Measurements from ENCODE around the gene CRLF2.
"Not testable (repeated sequence)": the region's sequence is repeated elsewhere in the genome, so short reads cannot be mapped to it uniquely, and the experiment has no call there.

CRLF2 gene

GRCh38 chrX:1213971-1214370 lies 1.5 kb upstream of the CRLF2 start:
- no peak for DNase-seq

GRCh38 chrX:1210844-1211243 lies 1.6 kb downstream of the CRLF2 start:
- DNase-seq: no peak

- DNase-seq: no peak
These were observed 4.9 kb downstream of the CRLF2 start for GRCh38 chrX:1207496-1208025.

- peak; percentile 74 for DNase-seq
These were observed 6.5 kb downstream of the CRLF2 start for GRCh38 chrX:1205681-1206611.

- DNase-seq: no peak
These were observed 10.2 kb downstream of the CRLF2 start for GRCh38 chrX:1202251-1202650.

GRCh38 chrX:1196436-1196835 lies 16.0 kb downstream of the CRLF2 start:
- DNase-seq: no peak

- DNase-seq: not testable (repeated sequence)
These were observed 20.3 kb downstream of the CRLF2 start for GRCh38 chrX:1192196-1192595.

- DNase-seq: no peak
These were observed 21.8 kb downstream of the CRLF2 start for GRCh38 chrX:1190596-1191145.

- DNase-seq: peak; percentile 39
These were observed 26.9 kb downstream of the CRLF2 start for GRCh38 chrX:1185561-1185960.

GRCh38 chrX:1182211-1182610 lies 30.2 kb downstream of the CRLF2 start:
- no peak for DNase-seq

GRCh38 chrX:1181661-1182060 lies 30.8 kb downstream of the CRLF2 start:
- DNase-seq: not testable (repeated sequence)

GRCh38 chrX:1181170-1181569 lies 31.3 kb downstream of the CRLF2 start:
- DNase-seq: no peak

- no peak for DNase-seq
These were observed 33.8 kb downstream of the CRLF2 start for GRCh38 chrX:1178580-1179057.

- not testable (repeated sequence) for DNase-seq
These were observed 35.7 kb downstream of the CRLF2 start for GRCh38 chrX:1176531-1177320.

- DNase-seq: not testable (repeated sequence)
These were observed 37.6 kb downstream of the CRLF2 start for GRCh38 chrX:1174609-1175545.

- not testable (repeated sequence) for DNase-seq
These were observed 39.0 kb downstream of the CRLF2 start for GRCh38 chrX:1173435-1173834.

GRCh38 chrX:1172496-1172895 lies 40.0 kb downstream of the CRLF2 start:
- DNase-seq: no peak

GRCh38 chrX:1171915-1172314 lies 40.5 kb downstream of the CRLF2 start:
- DNase-seq: not testable (repeated sequence)

GRCh38 chrX:1170243-1170642 lies 42.2 kb downstream of the CRLF2 start:
- no peak for DNase-seq

- no peak for DNase-seq
These were observed 43.3 kb downstream of the CRLF2 start for GRCh38 chrX:1169189-1169588.

GRCh38 chrX:1167918-1168481 lies 44.4 kb downstream of the CRLF2 start:
- no peak for DNase-seq

- DNase-seq: no peak
These were observed 45.0 kb downstream of the CRLF2 start for GRCh38 chrX:1167466-1167865.
